HG02885 (cell line): Measurements from ENCODE around the gene MRGPRE.

ENCODE experiments used
- ATAC-seq: cut with Tn5 transposase; IDR thresholded peaks from one replicate; pipeline ENCODE4 v1.9.1; 2021; ENCODE audit warnings: mild to moderate bottlenecking; ENCODE audit not compliant: unreplicated experiment, poor library complexity

The MRGPRE gene

GRCh38 chr11:3216027-3216525, 16.1 kb downstream of the MRGPRE start:
- ATAC-seq, result no peak

GRCh38 chr11:3215346-3216026, 16.7 kb downstream of the MRGPRE start:
- ATAC-seq, result no peak

- no peak for ATAC-seq
Measured at GRCh38 chr11:3214420-3214699, 17.9 kb downstream of the MRGPRE start.

- no peak for ATAC-seq
Measured at GRCh38 chr11:3213659-3214419, 18.4 kb downstream of the MRGPRE start.

- no peak for ATAC-seq
Measured at GRCh38 chr11:3208272-3208671, 23.9 kb downstream of the MRGPRE start.

GRCh38 chr11:3207526-3208189, 24.6 kb downstream of the MRGPRE start:
- no peak for ATAC-seq

- ATAC-seq, result no peak
Measured at GRCh38 chr11:3206922-3207204, 25.4 kb downstream of the MRGPRE start.

GRCh38 chr11:3206156-3206921, 25.9 kb downstream of the MRGPRE start:
- no peak for ATAC-seq

GRCh38 chr11:3205261-3206155, 26.7 kb downstream of the MRGPRE start:
- no peak for ATAC-seq

GRCh38 chr11:3204141-3205015, 27.8 kb downstream of the MRGPRE start:
- ATAC-seq, result no peak

- no peak for ATAC-seq
Measured at GRCh38 chr11:3203221-3204043, 28.8 kb downstream of the MRGPRE start.

- ATAC-seq, result no peak
Measured at GRCh38 chr11:3202759-3203158, 29.5 kb downstream of the MRGPRE start.

GRCh38 chr11:3202305-3202704, 29.9 kb downstream of the MRGPRE start:
- no peak for ATAC-seq

- ATAC-seq, result no peak
Measured at GRCh38 chr11:3201677-3202181, 30.5 kb downstream of the MRGPRE start.

GRCh38 chr11:3201112-3201581, 31.1 kb downstream of the MRGPRE start:
- no peak for ATAC-seq

- no peak for ATAC-seq
Measured at GRCh38 chr11:3200388-3201111, 31.7 kb downstream of the MRGPRE start.
